Esophagus squamous epithelium (tissue), 5 donors: Measurements from ENCODE around the gene GPR18. TPM values are rescaled to one million over a fixed set of nuclear protein-coding genes. Genes with fewer than 3 reads are reported as not detected.

ENCODE experiments used
- DNase-seq: peaks from one replicate; lab custom pipeline; 2025; lab: John Stamatoyannopoulos, UW
- H3K27ac ChIP-seq, 4 donors: fragments of 200-600 bp; sonication (generic); one replicate each; pipeline ENCODE4 v1.5.1; 2016 to 2019; ENCODE audit warnings: mild to moderate bottlenecking in 1 of 4
- H3K27me3 ChIP-seq, 4 donors: fragments of 200-600 bp; sonication (generic); 1 replicate in 3 of 4; 2 replicates in 1 of 4; pipeline versions ENCODE4 v1.5.1 to v1.6.0; 2017 to 2021; ENCODE audit warnings: antibody characterized with exemption in 1 of 4
- H3K36me3 ChIP-seq, 3 donors: fragments of 200-600 bp; sonication (generic); one replicate each; pipeline ENCODE4 v1.5.1; 2016 to 2019
- H3K4me1 ChIP-seq, 3 donors: fragments of 200-600 bp; sonication (generic); one replicate each; pipeline ENCODE4 v1.5.1; 2017 to 2019
- H3K4me3 ChIP-seq, 4 donors: fragments of 200-600 bp; sonication (generic); 1 replicate in 3 of 4; 2 replicates in 1 of 4; pipeline ENCODE4 v1.5.1; 2016 to 2019; ENCODE audit warnings: mild to moderate bottlenecking in 2 of 4, moderate library complexity in 1 of 4
- H3K9me3 ChIP-seq, 3 donors: fragments of 200-600 bp; sonication (generic); one replicate each; pipeline ENCODE4 v1.5.1; 2016 to 2019
- CTCF ChIP-seq, 6 experiments: fragments of 450-650 bp in 4 of 6; fragments of 200-600 bp in 2 of 6; sonication (generic) in 2 of 6; IDR thresholded peaks; one replicate each; pipeline ENCODE4 v1.5.1; 2016 to 2019; ENCODE audit warnings: antibody characterized with exemption in 6 of 6, mild to moderate bottlenecking in 4 of 6, moderate library complexity in 4 of 6
- POLR2A ChIP-seq, 4 donors: fragments of 450-650 bp; IDR thresholded peaks; one replicate each; pipeline ENCODE4 v1.6.1; 2017; ENCODE audit warnings: antibody characterized with exemption in 4 of 4, mild to moderate bottlenecking in 4 of 4, moderate library complexity in 3 of 4
- WGBS, 2 donors: methylation state at CpG; one replicate each; pipeline ENCODE4 v1.1.5; 2018; 5-methylcytosine and 5-hydroxymethylcytosine counted together
- intact Hi-C: fragments of 100-400 bp; cut with DNase I; formaldehyde crosslinking; loops from one replicate; pipeline ENCODE4 v1.15.0; 2022
- total RNA-seq, 4 donors: library from RNA; depleted of rRNA; stranded (reverse); fragments of >200 nt; gene quantifications; one replicate each; pipeline ENCODE4 v1.1.0, GENCODE V29; 2016
- donor health status: DM: yes; HTN: yes; CAD: no.

Gene GPR18
- total RNA-seq, 4 donors from 2014 or later, result 0.19 TPM; not detected in 3

- intact Hi-C loops, result no loop called here
- DNase-seq, result no peak
- H3K36me3 ChIP-seq, result peaks cover 0 to 8% (median 0%) of the 10 kb centered on the region in 3 donors
- no peaks in the 10 kb centered on the region for H3K27me3 ChIP-seq
- peak overlapping the region in 1 of 4 donors; percentile 35 for H3K27ac ChIP-seq
- no peaks in the 10 kb centered on the region for H3K9me3 ChIP-seq
- H3K4me3 ChIP-seq, result no peak overlapping the region
- H3K4me1 ChIP-seq, result peaks cover 0 to 21% (median 0%) of the 10 kb centered on the region in 3 donors
- TF ChIP-seq POLR2A (IDR thresholded peaks at IDR 0.05), result no peak
- no peak for TF ChIP-seq CTCF (IDR thresholded peaks at IDR 0.05)
Observed at GRCh38 chr13:99297331-99297730, 39.2 kb upstream of the GPR18 start.

- no peaks in the 10 kb centered on the region for H3K9me3 ChIP-seq
- no peak for DNase-seq
- H3K27ac ChIP-seq, result peak overlapping the region in 1 of 4 donors; percentile 18
- 56 to 78% methylated on average over 4 of the region's 4 CpGs for WGBS, 2 donors
- no peak for TF ChIP-seq POLR2A (IDR thresholded peaks at IDR 0.05)
- TF ChIP-seq CTCF (IDR thresholded peaks at IDR 0.05), result no peak
- no peaks in the 10 kb centered on the region for H3K27me3 ChIP-seq
- intact Hi-C loops, result no loop called here
- peaks cover 0 to 8% (median 0%) of the 10 kb centered on the region in 3 donors for H3K36me3 ChIP-seq
- no peak overlapping the region for H3K4me3 ChIP-seq
- peaks cover 0 to 25% (median 0%) of the 10 kb centered on the region in 3 donors for H3K4me1 ChIP-seq
Observed at GRCh38 chr13:99296398-99296797, 38.2 kb upstream of the GPR18 start.

- Histone ChIP-seq H3K27ac (peak overlapping the region in 1 of 4 donors; percentile 7), H3K9me3 (no peaks in the 10 kb centered on the region), H3K4me1 (peaks cover 0 to 32% (median 0%) of the 10 kb centered on the region in 3 donors), H3K27me3 (no peaks in the 10 kb centered on the region), H3K36me3 (peaks cover 0 to 8% (median 0%) of the 10 kb centered on the region in 3 donors), H3K4me3 (no peak overlapping the region)
- intact Hi-C loops, result no loop called here
- TF ChIP-seq CTCF (IDR thresholded peaks at IDR 0.05) (no peak), POLR2A (IDR thresholded peaks at IDR 0.05) (no peak)
- DNase-seq, result no peak
- WGBS, 2 donors, result 87% methylated on average over 12 of the region's 12 CpGs
Observed at GRCh38 chr13:99295488-99296252, 37.5 kb upstream of the GPR18 start.

GRCh38 chr13:99294958-99295357 lies 36.8 kb upstream of the GPR18 start:
- TF ChIP-seq POLR2A (IDR thresholded peaks at IDR 0.05) (no peak), CTCF (IDR thresholded peaks at IDR 0.05) (no peak)
- intact Hi-C loops, result no loop called here

GRCh38 chr13:99294198-99294597 lies 36.0 kb upstream of the GPR18 start:
- peaks cover 0 to 43% (median 5%) of the 10 kb centered on the region in 3 donors for H3K4me1 ChIP-seq
- H3K9me3 ChIP-seq, result no peaks in the 10 kb centered on the region
- peaks cover 0 to 8% (median 0%) of the 10 kb centered on the region in 3 donors for H3K36me3 ChIP-seq
- H3K27ac ChIP-seq, result no peak overlapping the region
- no peak for DNase-seq
- no peak overlapping the region for H3K4me3 ChIP-seq
- H3K27me3 ChIP-seq, result no peaks in the 10 kb centered on the region
- TF ChIP-seq POLR2A (IDR thresholded peaks at IDR 0.05) (no peak), CTCF (IDR thresholded peaks at IDR 0.05) (no peak)
- intact Hi-C loops, result no loop called here

More at GRCh38 chr13:99294958-99295357, 36.8 kb upstream of the GPR18 start:
- H3K9me3 ChIP-seq, result no peaks in the 10 kb centered on the region
- H3K4me3 ChIP-seq, result no peak overlapping the region
- DNase-seq, result no peak
- peaks cover 0 to 39% (median 0%) of the 10 kb centered on the region in 3 donors for H3K4me1 ChIP-seq
- no peak overlapping the region for H3K27ac ChIP-seq
- peaks cover 0 to 8% (median 0%) of the 10 kb centered on the region in 3 donors for H3K36me3 ChIP-seq
- WGBS, 2 donors, result 76 to 77% methylated on average over 7 of the region's 7 CpGs
- H3K27me3 ChIP-seq, result no peaks in the 10 kb centered on the region
